OCI-LY3 (cell line): ENCODE data around the gene CD151.

ENCODE experiments used
- EZH2phosphoT487 ChIP-seq: fragments of 200-600 bp; shearing (Covaris generic); IDR thresholded peaks from 2 replicates; pipeline ENCODE4 v1.6.1; 2018; ENCODE audit warnings: antibody characterized with exemption, mixed run types, low read depth
- TF ChIP-seq, protein P1 (sequence below): fragments of 200-600, 300-600 bp; sonication (generic); IDR thresholded peaks from 2 replicates; pipeline ENCODE4 v1.5.1; 2014; ENCODE audit warnings: antibody characterized with exemption, low read length, low read depth

DNA sequence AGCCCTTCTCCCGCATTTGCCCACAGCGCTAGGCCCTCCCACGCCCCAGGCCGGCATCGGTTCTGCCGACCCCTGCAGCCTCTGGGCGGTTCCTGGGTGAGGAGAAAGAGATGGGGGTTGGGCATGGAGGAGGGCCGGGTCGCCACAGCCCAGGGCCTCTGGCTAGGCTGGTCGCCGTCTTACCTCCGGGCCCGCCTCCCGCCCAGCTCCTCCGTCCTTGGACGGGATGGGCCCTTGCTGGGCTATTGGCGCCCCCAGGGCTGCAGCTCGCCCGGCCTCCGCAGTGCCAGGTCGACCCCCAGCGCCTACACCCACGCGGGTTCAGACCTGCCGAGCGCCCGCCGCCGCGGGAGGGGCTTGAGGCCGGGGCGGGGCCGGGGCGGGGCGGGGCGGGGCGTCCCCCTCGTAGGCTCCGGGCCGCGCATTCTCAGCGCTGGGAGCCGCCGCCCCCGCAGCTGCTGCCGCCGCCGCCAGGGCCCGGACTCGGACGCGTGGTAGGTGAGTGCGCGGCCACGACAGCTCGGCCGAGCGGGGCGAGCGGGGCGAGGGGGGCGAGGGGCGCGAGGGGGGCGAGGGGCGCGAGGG lies at the start of gene CD151:
- TF ChIP-seq, protein P1, sequence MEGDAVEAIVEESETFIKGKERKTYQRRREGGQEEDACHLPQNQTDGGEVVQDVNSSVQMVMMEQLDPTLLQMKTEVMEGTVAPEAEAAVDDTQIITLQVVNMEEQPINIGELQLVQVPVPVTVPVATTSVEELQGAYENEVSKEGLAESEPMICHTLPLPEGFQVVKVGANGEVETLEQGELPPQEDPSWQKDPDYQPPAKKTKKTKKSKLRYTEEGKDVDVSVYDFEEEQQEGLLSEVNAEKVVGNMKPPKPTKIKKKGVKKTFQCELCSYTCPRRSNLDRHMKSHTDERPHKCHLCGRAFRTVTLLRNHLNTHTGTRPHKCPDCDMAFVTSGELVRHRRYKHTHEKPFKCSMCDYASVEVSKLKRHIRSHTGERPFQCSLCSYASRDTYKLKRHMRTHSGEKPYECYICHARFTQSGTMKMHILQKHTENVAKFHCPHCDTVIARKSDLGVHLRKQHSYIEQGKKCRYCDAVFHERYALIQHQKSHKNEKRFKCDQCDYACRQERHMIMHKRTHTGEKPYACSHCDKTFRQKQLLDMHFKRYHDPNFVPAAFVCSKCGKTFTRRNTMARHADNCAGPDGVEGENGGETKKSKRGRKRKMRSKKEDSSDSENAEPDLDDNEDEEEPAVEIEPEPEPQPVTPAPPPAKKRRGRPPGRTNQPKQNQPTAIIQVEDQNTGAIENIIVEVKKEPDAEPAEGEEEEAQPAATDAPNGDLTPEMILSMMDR, result no peak
- no peak for TF ChIP-seq EZH2phosphoT487
